NAMALWA (cell line): Measurements from ENCODE around the gene PHLDA3.
A peak's percentile ranks its signal among the peaks of the same experiment; 100 is the strongest.
"Not testable (repeated sequence)": the region's sequence is repeated elsewhere in the genome, so short reads cannot be mapped to it uniquely, and the experiment has no call there.

ENCODE experiments used
- DNase-seq: peaks from one replicate; pipeline ENCODE4 v3.0.0-alpha.2; 2015; ENCODE audit warnings: low spot score

PHLDA3 gene

GRCh38 chr1:201486187-201486586, 17.2 kb upstream of the PHLDA3 start:
- no peak for DNase-seq

GRCh38 chr1:201485184-201485774, 16.3 kb upstream of the PHLDA3 start:
- DNase-seq = no peak

GRCh38 chr1:201483373-201483949, 14.5 kb upstream of the PHLDA3 start:
- DNase-seq = no peak

DNA sequence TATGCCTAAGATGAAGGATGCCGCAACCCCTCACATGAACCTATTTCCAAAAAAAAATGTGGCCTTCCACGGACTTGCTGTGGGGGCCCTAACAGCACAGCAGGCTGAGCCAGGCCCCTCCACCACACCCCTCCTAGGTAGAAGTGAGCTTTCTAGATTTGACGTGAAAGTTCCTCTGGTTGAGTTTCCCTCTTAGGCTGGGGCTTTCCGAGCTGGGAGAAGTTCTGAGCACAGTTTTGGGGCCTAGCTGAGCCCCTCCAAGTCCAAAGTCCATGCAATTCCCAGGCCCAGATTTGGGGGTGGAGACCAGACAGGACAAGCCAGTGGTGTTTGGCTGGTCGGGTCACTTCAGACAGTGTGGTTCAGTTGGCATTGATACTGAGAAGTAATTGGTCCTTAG, 13.8 kb upstream of the PHLDA3 start:
- no peak for DNase-seq

DNA sequence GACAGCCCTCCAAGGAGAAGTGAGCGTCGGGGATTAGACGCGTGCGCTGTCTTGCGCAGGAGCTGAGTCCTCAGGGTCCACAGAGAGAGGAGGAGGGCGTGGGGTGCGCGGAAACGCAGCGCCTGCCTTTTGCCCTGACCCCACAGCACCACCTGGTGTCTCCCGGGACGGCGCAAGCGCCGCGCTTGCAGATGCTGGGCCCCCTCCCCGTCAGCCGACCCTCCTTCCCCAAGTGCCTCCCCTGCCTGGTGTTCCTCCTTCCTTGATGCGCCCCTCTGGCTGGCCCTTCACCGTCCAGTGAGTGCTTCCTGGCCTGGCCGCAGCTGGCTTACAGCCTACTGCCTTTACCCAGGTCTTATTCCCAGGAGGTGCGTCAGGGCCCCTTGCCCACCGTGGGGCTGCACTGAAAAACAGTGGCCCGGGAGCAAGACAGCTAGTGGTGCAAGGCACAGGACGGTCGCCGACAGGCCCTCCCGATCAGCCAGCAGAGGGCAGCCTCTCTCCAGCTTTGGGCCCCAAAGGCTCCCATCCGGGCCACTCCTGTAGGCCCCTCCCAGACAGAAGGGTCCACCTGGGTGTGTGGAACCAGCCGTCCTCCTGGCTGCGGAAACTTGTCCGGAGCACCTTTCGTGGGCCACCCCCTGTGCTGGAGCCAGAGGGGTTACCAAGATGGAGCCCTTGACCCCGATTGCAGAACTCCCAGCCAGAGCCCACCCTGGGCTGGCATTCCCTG, 12.9 kb upstream of the PHLDA3 start:
- peak; percentile 88 for DNase-seq

GRCh38 chr1:201481004-201481380, 12.0 kb upstream of the PHLDA3 start:
- DNase-seq = no peak

DNA sequence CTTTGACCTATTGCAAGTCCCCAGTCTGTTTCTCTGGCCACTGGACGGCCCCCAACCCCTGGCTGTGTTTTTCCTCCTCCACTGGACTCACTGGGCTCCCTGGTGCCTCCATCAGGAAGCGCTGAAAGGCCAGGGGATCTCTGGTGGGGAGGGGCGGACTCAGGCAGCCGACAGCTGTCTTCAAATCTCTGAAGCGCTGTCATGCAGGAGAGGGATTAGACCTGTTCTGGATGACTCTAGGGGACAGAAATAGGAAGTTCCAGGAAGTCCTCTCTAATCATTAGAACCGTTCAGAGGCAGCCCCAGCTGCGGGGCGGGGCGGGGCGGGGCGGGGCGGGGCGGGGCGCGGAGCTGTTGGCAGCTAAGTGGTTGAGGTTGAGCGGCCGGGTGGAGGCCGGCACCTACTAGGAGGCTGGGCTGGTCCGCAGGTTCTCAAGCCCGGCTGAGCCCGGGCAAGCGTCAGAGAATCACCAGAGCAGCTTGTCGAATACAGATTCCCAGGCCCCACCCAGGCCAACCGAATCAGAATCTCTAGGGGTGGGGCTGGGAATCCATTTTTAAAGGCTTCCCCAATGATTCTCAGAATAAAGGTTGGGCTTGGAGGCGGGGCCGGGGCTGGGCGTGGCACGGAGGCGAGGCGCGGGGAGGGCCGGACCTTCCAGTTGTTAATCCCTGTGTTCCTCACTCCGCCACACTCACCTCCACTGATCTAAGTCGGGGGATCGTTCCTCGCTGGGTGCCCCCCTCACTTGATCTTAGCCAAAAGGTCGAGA, 11.4 kb upstream of the PHLDA3 start:
- peak; percentile 88 for DNase-seq

DNA sequence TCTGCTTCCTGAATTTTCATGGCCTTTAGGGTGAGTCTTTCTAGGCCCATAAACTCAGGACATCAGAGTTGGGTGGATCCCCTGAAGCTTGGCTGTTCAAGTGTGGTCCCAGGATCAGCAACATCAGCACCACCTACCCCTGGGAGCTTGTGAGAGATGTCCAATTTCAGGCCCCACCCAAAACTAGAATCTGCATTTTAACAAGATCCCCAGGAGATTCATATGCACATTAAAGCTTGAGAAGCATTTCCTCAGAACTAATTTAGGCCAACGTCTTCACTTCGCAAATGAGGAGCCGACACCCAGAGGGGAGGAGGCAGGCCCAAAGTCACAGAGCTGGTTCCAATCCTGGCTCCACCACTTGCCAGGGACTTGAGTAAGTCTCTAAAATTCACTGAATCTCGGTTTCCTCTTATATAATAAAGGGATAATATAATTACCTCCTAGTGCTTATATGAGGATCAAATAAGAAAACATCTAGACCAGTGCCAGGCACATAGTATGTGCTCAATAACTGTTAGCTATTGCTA, 10.3 kb upstream of the PHLDA3 start:
- DNase-seq = no peak

DNA sequence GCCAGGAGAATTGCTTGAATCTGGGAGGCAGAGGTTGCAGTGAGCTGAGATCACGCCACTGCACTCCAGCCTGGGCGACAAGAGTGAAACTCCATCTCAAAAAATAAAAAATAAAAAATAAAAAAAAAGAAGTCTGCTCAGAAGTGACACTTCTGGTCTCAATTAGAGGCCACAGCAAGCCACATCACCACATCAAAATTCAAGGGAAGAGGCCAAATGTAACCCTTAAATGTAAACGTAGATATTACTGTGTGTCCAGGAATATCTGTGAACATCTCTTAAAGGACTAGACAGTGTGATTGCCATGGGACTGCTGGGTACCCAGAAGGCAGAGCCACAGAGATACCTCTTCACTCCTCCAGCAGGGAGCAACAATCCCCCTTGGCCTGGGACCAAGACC, 9.7 kb upstream of the PHLDA3 start:
- DNase-seq = not testable (repeated sequence)

DNA sequence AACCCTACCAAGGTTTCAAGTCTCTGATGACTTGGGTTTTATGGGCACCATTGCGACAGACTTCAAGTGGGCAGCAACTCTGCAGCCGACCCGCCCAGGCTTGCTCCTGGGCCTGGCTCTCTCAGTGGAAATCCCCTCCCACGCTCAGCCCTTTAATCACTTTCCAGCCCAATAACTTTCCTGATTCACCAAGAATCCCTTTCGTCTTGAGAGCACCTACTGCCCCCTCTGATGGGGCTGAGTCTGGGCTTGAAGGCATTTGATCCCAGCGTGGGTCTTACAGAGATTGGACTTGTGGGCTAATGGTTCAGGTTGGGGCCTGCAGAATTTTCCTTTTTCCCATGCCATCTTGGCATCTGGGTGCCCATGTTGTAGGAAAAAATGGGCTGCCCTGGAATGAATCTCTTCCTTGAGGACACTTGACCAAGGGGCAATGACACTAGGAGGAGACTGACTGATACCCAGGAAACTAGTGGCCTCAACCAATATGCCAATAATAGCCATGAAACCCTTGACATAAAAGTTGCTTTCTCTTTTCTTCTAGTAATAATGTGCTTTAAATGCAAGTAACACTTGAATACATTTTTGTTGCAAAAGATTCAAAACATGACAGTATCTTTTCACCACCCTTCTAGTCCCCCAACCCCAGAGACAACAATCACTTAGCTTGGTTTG, 7.8 kb upstream of the PHLDA3 start:
- DNase-seq = no peak

- no peak for DNase-seq
These were observed 7.1 kb upstream of the PHLDA3 start for GRCh38 chr1:201475915-201476669.

DNA sequence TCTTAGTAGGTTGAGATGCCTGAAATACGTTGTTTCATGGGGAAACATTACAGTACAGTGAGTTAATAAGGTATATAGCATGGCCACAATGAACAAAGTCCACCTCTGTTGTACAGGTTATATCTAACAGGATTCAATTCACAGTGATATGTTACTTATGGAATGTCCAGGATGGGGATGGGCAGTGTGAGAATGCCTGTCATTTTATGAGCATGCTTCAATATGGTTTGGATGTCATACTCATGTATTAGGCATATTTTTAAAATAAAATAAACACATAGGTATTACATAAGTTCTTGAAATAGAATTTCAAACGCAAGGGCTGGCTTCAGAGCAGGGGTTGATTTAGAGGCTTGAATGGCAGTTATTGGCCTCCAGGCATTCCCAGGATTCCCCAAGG, 6.1 kb upstream of the PHLDA3 start:
- DNase-seq = no peak

GRCh38 chr1:201473296-201473695, 4.3 kb upstream of the PHLDA3 start:
- DNase-seq = no peak

- DNase-seq = not testable (repeated sequence)
These were observed 3.3 kb upstream of the PHLDA3 start for GRCh38 chr1:201472321-201472720.

DNA sequence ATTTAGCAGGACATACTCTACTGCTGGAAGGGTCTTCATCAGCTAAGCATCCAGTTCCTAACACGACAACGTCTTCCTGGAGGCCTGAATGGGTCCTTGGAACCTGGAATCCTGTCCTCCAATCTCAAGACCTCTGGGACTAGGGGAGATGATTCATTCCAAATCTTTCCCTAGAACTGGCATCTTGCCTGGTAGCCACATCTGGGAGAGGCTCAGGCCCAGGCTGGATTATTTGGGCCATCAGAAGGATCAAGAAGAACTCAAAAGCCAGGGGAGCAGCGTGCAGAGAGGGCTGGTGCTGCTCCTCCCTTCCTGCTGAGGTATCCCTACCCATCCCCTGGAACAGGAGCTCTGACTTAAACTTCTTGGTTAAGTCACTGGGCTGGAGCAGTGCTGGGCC, 2.8 kb upstream of the PHLDA3 start:
- no peak for DNase-seq

- no peak for DNase-seq
These were observed 1.6 kb upstream of the PHLDA3 start for GRCh38 chr1:201470581-201470980.

DNA sequence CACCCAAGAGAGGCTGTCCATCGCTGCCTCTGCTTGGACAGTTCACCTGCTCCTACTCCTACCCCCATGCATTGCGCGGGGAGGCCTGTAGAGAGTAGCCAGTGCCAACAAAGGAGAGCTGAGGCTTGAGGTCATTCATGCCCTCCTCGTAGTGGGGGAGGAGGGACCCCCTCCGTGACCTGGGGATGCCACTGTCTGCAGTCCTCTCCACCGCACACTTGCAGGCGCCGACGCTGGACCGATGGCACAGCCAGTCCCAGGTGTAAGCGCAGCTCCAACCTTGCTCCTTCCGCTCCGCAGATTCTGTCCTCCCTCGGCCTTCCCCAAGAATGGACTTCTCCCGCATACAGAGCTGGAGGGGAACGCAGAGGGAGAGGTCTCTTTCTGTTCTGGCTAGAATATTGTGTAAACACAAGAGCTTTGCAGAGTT, 672 bp upstream of the PHLDA3 start:
- DNase-seq = no peak

- DNase-seq = no peak
These were observed 516 bp downstream of the PHLDA3 start for GRCh38 chr1:201468501-201468843.

GRCh38 chr1:201466492-201466891, 2.5 kb downstream of the PHLDA3 start:
- no peak for DNase-seq

DNA sequence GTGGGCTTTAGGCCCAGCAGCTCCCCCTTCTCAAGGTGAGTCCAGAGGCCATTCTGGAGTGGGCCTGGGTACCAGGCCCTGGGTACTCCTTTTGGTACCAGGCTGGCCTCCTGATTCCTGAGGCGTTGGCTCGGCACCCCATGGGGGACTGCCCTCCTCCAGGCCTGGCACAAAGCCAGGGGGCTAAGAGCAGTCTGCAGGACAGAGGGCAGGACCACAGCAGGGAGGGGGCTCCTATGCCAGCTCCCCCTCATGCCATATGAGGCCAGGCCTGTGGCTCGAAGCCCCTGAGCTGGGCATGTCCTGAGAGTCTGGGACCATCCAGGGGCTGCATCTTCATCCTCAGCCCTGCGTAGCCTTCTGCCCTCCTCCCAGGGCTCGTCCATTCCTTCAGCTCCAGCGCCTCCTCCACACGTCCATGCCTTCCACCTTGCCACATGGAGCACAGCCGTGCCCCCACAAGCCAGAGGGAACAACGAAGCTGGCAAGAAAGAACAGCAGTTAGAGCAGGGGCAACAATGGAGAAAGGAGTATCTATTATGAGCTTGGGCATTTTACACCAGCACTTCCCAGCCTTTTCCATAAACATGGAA, 3.2 kb downstream of the PHLDA3 start:
- DNase-seq = no peak

DNA sequence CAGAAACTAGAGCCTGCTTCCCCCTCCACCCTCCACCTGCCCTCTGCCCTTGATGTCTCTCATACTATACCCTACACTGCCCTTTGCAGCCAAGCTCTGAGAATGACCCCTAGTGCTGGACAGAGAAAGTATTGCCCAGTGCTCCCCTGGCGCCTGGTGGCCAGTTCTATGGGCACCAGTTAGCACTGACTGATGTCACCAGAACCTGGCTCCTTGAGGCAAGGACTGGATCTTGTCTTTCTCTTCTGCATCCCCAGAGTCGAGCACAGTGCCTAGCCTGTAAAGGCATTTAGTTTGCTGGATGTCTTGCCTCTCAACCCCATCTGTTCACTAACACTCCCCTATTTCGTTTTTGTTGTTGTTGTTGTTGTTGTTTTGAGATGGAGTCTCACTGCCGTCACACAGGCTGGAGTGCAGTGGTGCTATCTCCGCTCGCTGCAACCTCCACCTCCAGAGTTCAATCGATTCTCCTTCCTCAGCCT, 5.9 kb downstream of the PHLDA3 start:
- no peak for DNase-seq
